Nephron progenitor cell (in vitro differentiated cells): ENCODE data around the gene SKAP2.

Experiments used
- DNase-seq: peaks from one replicate; pipeline ENCODE4 v3.0.0; 2021
- H3K27ac Mint-ChIP-seq: 2 replicates; pipeline ENCODE4 v1.8.0; 2021; ENCODE audit warnings: mild to moderate bottlenecking, moderate library complexity, mixed read lengths
- H3K27me3 Mint-ChIP-seq: 2 replicates; pipeline ENCODE4 v1.8.0; 2021; ENCODE audit warnings: mild to moderate bottlenecking, low read depth, mixed read lengths; ENCODE audit not compliant: poor library complexity
- H3K36me3 Mint-ChIP-seq: 2 replicates; pipeline ENCODE4 v1.8.0; 2021; ENCODE audit warnings: low read depth, mixed read lengths
- H3K4me1 Mint-ChIP-seq: 2 replicates; pipeline ENCODE4 v1.8.0; 2021; ENCODE audit warnings: mixed read lengths
- H3K4me3 Mint-ChIP-seq: 2 replicates; pipeline ENCODE4 v1.8.0; 2021; ENCODE audit warnings: mild to moderate bottlenecking, moderate library complexity, mixed read lengths
- H3K9me3 Mint-ChIP-seq: 2 replicates; pipeline ENCODE4 v1.8.0; 2021; ENCODE audit warnings: mild to moderate bottlenecking, moderate library complexity, mixed read lengths
- CTCF ChIP-seq: fragments of 200-600 bp; sonication (generic); IDR thresholded peaks from 2 replicates; pipeline ENCODE4 v1.5.0; 2021; ENCODE audit warnings: antibody characterized with exemption

Gene SKAP2

GRCh38 chr7:26627221-26627620 lies 237.2 kb downstream of the SKAP2 start:
- Mint-ChIP-seq H3K9me3 (no peaks in the 10 kb centered on the region), H3K27me3 (peaks cover 12% of the 10 kb centered on the region), H3K36me3 (no peaks in the 10 kb centered on the region), H3K4me3 (no peak overlapping the region), H3K4me1 (peaks cover 54% of the 10 kb centered on the region), H3K27ac (peak overlapping the region; percentile 58)
- DNase-seq: no peak
- no peak for TF ChIP-seq CTCF

GRCh38 chr7:26626687-26627086 lies 237.7 kb downstream of the SKAP2 start:
- H3K27me3 Mint-ChIP-seq: peaks cover 12% of the 10 kb centered on the region
- no peak overlapping the region for H3K4me3 Mint-ChIP-seq
- H3K4me1 Mint-ChIP-seq: peaks cover 54% of the 10 kb centered on the region
- no peaks in the 10 kb centered on the region for H3K36me3 Mint-ChIP-seq
- TF ChIP-seq CTCF: no peak
- H3K27ac Mint-ChIP-seq: peak overlapping the region; percentile 58
- no peaks in the 10 kb centered on the region for H3K9me3 Mint-ChIP-seq
- no peak for DNase-seq

GRCh38 chr7:26626156-26626555 lies 238.2 kb downstream of the SKAP2 start:
- no peak overlapping the region for H3K4me3 Mint-ChIP-seq
- peaks cover 14% of the 10 kb centered on the region for H3K27me3 Mint-ChIP-seq
- no peak for TF ChIP-seq CTCF
- no peak for DNase-seq
- H3K36me3 Mint-ChIP-seq: no peaks in the 10 kb centered on the region
- peaks cover 50% of the 10 kb centered on the region for H3K4me1 Mint-ChIP-seq
- H3K9me3 Mint-ChIP-seq: no peaks in the 10 kb centered on the region
- H3K27ac Mint-ChIP-seq: no peak overlapping the region

- no peak overlapping the region for H3K27ac Mint-ChIP-seq
- no peaks in the 10 kb centered on the region for H3K36me3 Mint-ChIP-seq
- H3K4me3 Mint-ChIP-seq: no peak overlapping the region
- no peak for TF ChIP-seq CTCF
- DNase-seq: no peak
- peaks cover 53% of the 10 kb centered on the region for H3K4me1 Mint-ChIP-seq
- no peaks in the 10 kb centered on the region for H3K9me3 Mint-ChIP-seq
- peaks cover 15% of the 10 kb centered on the region for H3K27me3 Mint-ChIP-seq
Observed at GRCh38 chr7:26625286-26625685, 239.1 kb downstream of the SKAP2 start.

GRCh38 chr7:26624839-26625238 lies 239.6 kb downstream of the SKAP2 start:
- H3K4me1 Mint-ChIP-seq: peaks cover 56% of the 10 kb centered on the region
- no peak for TF ChIP-seq CTCF
- no peak for DNase-seq
- no peaks in the 10 kb centered on the region for H3K9me3 Mint-ChIP-seq
- peaks cover 15% of the 10 kb centered on the region for H3K27me3 Mint-ChIP-seq
- no peak overlapping the region for H3K27ac Mint-ChIP-seq
- no peaks in the 10 kb centered on the region for H3K36me3 Mint-ChIP-seq
- H3K4me3 Mint-ChIP-seq: no peak overlapping the region

- Mint-ChIP-seq H3K36me3 (no peaks in the 10 kb centered on the region), H3K9me3 (no peaks in the 10 kb centered on the region), H3K27ac (no peak overlapping the region), H3K4me3 (no peak overlapping the region), H3K27me3 (peaks cover 15% of the 10 kb centered on the region), H3K4me1 (peaks cover 59% of the 10 kb centered on the region)
- no peak for TF ChIP-seq CTCF
- DNase-seq: no peak
Observed at GRCh38 chr7:26624431-26624830, 240.0 kb downstream of the SKAP2 start.
